Hypothalamus (tissue), 51 donors: ENCODE results near the gene PPM1J.
A peak's percentile ranks its signal among the peaks of the same experiment; 100 is the strongest.

ENCODE experiments used
- DNase-seq, 51 donors: peaks; one replicate each; lab custom pipeline; 2025; lab: John Stamatoyannopoulos, UW

The PPM1J gene

DNA sequence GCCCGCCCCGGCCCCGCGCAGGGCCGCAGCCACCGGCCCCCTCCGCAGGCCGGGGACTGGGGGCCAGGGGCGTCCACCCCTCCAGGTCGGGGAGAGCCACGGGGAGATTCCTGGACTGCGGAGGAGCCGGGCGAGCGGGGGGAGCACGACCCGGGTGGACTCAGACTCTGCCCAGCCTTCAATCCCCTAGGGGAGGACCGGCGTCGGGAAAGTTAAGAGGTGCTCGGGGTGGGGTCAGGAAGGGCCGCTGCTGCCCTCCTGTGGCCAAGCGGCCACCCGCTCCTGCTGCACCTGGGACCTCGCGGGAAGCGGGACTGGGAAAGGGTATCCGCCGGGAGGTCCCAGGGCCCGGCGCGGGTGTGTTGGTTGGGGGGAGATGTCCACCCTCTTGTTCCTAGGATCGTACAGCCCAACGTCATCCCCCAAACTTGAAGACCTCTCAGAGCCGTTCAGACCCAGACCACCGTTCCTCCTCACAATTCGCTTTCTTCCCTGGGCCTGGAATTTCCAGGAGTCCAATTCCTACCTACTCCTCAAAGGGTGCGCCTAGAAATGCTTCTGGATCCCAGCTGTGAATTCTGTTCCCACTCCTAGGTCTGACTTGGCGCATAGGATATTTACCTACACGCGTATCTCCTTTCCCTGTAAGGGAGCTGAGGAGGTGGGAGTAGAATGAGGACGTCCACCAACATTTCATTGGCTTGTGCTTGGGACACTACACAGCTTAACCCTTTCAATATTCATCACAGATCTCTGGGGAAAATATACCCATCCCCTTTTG lies 7.7 kb downstream of the PPM1J start:
- peak in 49 of 51 donors; percentile 15 to 84 (median 66) for DNase-seq

DNA sequence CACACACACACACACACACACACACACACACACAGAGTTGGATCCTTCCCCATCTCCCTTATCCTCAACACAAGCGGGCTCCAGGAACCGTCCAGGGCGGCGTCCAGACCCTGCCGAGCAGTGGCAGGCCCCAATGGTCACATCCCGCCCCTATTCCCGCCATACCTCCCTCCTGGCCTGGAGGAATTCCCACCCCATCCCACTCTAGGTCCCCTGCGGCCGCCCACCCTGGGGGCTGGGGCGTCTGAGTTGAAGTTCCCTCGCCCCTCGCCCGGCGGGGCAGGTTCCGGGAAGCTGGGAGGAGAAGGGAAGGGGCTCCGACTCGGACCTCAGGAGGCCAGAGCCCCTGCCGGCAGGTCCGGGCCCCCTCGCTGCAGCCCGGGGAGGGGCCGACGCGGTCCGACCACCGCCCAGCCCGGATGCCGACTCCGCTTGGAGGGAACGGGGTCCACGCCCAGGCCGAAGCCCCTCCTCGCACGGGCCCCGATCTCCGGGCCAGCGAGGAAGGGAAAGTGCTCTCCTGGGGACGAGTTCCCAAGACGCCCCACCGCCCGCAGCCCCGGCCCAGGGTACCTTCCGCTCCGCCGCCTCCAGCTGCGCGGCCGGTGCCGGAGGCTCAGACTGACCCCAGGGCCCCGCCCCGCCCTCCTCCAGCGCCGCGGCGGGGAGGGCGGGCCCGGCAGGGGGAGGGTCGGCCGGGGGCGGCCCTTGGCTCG lies 8.5 kb downstream of the PPM1J start, which contains the start of gene RHOC:
Gene RHOC, minus strand, starts transcription at position 623 of the 716 bp plus-strand sequence. CDS start 3,328 bp downstream, outside the sequence.
- DNase-seq: peak in 23 of 51 donors; percentile 17 to 85 (median 63)

DNA sequence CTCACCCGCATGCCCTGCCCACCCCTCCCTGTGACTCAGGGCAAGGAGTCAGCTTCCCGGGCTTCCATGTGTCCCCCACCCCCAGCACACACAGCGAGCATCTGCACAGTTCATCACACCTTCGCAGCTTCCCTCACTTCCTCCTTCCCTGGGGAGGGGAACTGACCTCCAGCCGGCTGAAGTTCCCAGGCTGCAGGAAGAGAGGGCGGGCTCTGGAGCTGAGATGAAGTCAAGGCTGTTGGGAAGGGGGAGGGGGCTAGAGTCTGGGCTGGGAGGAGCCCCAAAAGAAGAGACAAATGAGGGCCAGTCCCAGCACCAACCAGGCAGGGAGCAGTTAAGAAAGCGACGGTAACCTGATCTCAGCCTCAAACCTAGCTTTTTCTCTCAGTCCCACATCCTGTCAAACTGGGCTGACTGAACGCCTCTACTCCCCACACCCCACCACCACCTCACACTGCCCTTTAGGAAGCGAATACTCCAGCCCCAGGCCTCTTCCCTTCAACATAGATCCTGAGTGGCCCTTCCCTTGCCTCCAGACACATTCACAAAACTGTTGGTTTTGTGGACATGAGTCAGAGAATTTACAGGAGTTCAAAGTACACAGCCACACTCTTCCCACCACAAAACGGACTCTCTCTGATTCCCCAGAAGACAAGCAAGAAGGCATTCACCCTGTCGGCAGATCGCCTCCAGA lies 10.1 kb downstream of the PPM1J start:
- peak in 30 of 51 donors; percentile 32 to 87 (median 70) for DNase-seq

DNA sequence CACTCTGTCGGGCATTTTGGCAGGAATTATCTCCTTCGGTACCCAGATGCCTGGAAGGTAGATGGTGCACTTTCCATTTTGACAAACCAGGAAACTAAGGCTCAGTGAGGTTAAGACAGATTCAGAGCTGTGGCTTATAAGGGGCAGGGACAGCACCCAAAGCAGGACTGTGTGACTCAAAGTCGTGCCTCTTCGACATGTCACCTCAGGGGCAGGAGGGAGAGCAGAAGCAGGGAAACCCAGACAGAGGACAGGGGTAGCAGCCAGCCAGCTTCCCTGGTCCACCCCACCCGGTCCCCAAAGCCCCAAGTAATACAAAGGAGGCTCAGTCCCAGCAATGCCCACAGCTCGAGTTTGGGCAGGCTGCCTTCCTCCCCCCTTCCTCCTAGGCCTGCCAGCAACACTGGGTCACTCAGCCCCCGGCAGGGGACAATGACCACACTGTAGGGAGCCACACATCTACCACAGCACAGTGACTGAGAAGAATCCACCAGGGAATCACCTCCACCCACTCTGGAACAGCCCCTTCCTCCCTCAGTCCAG lies 10.7 kb downstream of the PPM1J start:
- peak in 46 of 51 donors; percentile 33 to 91 (median 78) for DNase-seq

DNA sequence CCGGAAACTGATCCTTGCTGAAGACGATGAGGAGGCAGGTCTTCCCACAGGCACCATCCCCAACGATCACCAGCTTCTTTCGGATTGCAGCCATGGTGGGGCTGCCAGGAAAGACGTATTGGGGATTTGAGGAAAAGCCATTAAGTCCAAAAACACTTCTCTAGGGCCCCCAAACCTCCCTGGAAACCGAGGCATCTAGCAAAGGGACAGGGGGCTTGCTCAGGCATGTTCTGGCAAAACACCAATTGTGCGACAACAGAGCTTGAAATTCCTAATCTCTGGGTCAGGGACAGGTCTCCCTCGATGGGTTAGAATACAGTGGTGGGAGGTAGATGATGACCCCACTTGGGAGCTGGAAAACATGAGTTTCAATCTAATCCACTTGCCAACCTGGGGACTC lies 11.4 kb downstream of the PPM1J start:
- DNase-seq: no peak

DNA sequence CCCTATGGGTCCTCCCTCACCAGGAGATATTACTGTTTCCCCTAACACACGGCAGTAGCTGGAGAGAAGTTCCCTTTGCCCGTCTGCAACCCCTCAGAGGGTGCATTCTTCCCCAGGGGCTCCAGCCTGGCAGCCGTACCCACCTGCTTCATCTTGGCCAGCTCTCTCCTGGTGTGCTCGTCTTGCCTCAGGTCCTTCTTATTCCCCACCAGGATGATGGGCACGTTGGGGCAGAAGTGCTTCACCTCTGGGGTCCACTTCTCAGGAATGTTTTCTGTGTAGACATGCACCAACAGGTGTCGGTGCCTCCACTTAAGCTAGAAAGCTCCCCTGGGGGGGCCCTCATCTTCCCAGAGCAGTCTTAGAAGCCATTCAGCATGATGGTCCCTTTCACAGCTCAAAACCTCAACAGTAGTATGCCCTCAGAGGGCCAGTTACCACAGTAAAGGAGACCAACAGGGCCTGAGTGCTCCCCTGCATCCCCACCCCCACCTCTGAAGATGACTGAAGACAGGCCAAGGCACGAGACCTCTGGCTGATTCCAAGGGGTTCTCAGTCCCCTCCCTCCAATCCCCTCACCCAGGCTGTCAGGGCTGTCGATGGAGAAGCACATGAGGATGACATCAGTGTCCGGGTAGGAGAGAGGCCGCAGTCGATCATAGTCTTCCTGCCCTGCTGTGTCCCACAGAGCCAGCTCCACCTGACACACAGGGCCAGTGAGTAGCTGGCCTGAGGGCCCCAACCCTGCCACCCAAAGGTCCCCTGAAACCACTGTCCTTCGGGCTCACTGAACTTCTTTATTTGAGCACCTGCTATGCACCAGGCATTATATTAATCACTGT lies 12.5 kb downstream of the PPM1J start:
- peak in 1 of 51 donors; percentile 30 for DNase-seq

DNA sequence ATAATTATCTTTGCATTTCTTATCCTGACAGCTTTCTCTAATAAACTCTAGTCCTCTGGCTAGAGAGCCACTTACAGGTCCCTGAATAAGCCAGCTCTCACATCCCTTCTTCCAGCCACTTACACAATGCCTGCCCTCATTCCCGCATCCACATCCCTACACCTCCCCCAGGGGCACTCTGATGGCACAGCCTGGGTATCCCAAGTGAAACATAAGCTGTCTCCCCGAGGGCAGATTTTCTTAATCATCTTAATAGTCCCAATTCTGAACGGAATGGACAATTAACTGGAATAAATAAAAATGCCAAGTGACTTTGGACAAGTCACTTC lies 13.1 kb downstream of the PPM1J start:
- no peak for DNase-seq

DNA sequence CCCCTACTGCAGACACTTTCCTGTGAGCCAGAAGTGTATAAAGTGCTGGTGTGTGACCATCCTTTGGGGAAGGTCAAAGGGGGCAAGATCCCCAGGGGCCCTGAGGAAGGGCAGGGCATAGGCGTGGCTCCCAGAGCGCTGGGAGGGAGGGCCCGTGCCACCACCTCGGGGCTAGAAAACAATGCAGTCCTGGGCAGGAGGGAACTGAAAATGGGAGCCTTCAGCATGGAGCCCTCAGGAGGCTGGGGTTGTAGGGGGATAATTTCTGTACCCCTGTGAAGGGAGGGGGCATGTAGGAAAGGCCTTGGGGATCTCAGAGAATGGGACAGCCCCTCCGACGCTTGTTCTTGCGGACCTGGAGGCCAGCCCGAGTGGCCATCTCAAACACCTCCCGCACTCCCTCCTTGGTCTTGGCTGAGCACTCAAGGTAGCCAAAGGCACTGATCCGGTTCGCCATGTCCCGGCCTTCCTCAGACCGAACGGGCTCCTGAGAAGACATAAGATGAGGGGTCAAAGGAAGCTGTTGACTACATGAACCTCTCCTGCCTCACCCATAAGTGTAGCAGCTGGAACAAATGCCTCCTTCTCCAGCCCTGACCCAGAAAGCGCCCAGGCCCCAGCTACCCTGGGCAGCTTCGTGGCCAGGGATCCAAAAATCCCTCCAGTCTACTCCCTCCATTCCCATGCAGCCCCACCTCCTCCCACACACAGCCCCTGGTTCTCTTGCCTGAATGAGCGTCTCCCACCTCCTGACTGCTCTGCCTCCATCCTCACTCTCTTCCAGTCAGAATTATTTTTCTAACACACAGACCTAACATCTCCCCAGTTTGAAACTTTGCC lies 13.7 kb downstream of the PPM1J start:
- no peak for DNase-seq

DNA sequence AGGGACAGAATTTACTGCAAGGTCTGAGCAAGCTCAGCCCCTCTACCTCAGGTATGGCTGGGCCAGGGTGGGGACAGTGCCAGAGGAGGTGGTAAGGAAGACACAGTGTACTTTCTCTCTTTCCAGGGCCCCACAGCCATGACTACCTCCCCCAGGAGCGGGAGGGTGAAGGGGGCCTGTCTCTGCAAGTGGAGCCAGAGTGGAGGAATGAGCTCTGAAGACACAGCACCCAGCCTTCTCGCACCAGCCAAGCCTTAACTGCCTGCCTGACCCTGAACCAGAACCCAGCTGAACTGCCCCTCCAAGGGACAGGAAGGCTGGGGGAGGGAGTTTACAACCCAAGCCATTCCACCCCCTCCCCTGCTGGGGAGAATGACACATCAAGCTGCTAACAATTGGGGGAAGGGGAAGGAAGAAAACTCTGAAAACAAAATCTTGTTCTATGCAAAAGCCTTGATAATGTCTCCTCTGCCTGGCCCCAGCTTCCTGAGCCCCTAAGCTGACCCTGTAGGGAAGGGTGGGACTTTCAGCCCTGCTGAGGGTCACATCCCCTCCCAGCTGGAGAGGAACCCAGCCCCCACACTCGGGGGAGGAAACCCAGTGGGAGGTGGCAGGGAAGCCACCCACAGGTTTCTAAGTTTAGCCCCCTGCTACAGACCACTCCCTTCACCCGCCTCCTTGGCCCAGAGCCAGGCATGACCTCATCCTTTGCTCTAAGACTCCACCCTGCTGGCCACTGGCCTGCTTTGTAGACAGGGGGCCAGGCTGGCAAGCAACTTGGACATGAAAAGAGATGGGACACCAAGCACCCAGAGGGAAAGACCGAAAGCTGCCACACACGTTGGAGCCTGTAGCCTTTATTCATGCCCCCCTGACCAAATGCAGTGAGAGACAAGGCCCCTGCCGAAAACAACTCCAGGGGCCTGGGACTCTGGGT lies 14.6 kb downstream of the PPM1J start:
- peak in 50 of 51 donors; percentile 32 to 96 (median 82) for DNase-seq

DNA sequence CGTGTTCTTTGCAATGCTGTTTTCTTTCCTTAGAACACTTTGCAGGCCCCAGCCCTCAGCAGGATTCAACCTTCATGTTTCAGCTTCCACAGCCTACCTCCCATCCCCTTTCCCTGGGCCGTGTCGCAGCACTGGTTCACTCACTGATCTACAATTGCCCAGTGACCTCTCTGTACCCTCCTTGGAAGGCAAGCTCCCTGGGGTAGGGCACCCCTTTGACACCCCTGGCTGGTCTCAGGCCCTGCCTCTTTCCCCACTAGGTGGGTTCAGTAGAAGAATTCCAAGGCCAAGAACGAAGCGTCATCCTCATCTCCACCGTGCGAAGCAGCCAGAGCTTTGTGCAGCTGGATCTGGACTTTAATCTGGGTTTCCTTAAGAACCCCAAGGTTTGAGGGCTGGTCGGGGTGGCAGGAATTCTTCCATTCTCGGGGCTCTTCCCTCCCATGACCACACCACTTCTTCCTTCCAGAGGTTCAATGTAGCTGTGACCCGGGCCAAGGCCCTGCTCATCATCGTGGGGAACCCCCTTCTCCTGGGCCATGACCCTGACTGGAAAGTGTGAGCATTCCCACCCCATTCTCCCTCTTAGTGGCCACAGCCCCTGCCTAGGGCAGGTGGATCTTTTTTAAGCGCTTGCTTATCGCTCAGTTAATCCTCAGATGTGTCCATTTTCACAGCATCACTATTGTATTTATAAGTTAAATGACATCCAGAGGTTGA lies 15.5 kb downstream of the PPM1J start:
- DNase-seq: no peak

DNA sequence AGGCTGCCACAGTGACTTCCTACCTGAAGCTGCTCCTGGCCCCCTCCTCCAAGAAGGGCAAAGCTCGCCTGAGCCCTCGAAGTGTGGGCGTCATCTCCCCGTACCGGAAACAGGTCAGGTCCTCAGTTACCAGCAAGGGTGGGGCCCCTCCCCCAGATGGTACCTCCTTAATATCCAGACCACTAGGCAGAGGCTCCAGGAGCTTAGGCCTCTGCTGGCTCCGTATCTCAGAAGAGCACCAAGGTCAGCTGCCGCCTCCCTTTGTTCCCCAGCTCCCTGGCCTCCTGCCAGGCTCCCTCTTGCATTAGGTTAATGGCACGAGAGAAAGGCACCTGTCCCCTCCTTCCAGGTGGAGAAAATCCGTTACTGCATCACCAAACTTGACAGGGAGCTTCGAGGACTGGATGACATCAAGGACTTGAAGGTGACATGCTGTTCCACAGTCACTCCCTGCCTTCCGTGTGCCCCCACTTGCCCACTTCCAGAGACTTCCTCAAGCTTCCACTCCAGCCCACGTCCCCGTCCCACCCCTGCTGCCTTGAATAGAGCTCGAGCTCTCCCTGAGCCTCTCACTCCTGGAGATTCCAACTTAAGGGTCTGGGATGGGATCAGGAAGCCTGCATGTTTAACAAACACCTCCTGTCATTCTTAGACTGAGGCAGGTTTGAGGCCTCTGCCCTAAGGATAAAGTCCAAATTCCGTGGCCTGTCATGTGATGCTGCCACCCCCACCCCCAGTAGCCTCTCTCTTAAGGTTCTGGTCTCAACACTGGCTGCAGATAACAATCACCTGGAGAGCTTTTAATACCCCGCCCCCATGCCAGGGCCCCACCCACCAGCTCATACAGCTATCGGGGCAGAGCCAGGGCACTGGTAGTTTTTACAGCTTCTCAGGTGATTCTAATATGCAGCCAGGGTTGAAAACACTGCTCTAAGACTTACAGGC lies 16.5 kb downstream of the PPM1J start:
- DNase-seq: no peak

DNA sequence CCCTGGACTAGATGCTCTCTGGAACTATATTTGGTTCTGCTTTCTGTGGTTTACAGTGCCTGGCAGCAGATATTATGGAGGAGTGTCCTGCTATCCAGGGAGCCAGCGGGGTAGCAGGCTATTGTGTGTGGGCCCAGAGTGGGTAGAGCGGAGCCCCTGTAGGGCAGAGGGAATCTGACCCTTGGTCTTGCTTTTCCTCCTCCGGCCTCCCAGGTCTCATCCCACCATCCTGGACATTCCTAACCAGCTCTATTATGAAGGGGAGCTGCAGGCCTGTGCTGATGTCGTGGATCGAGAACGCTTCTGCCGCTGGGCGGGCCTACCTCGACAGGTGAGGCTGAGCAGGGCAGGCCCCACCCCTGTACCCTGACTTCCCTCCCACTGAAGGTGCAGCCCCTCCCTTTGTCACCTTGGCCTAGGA lies 17.3 kb downstream of the PPM1J start:
- no peak for DNase-seq

DNA sequence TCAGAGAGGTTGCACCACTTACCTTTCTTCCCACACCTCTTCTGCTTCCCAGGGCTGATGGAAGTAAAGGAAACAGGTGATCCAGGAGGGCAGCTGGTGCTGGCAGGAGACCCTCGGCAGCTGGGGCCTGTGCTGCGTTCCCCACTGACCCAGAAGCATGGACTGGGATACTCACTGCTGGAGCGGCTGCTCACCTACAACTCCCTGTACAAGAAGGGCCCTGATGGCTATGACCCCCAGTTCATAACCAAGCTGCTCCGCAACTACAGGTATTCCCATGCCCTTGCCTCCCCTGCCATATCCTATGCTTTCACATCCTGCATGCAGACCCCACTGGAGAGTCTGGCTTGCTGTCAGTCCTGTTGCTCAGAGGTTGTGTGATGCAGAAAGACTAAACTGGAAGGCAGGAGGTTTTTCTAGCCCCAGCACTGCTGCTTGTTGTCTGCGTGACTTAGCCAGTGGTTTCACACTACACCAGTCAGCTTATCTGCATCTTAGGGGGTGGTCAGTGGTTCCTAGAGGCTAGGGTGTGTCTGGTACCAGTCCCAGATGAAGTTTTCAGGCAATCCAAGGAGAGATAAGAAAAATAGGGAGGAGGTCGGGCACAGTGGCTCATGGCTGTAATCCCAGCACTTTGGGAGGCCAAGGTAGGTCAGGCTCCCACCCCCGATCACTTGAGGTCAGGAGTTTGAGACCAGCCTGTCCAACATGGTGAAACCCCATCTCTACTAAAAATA lies 18.4 kb downstream of the PPM1J start:
- DNase-seq: no peak

DNA sequence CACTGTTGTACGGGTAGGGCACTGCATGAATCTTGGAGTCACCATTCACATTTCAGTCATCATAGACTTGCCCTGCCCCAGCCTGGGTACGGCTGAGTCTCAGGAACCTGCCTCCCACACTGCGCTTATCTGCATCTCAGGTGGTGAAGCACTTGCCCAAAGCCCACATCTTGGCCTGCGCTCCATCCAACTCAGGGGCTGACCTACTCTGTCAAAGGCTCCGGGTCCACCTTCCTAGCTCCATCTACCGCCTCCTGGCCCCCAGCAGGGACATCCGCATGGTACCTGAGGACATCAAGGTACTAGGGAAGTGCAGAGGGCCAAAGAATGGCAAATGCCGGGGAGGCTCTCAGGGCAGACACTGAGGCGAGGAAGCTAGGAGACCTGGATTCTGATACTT lies 19.9 kb downstream of the PPM1J start:
- DNase-seq: no peak

DNA sequence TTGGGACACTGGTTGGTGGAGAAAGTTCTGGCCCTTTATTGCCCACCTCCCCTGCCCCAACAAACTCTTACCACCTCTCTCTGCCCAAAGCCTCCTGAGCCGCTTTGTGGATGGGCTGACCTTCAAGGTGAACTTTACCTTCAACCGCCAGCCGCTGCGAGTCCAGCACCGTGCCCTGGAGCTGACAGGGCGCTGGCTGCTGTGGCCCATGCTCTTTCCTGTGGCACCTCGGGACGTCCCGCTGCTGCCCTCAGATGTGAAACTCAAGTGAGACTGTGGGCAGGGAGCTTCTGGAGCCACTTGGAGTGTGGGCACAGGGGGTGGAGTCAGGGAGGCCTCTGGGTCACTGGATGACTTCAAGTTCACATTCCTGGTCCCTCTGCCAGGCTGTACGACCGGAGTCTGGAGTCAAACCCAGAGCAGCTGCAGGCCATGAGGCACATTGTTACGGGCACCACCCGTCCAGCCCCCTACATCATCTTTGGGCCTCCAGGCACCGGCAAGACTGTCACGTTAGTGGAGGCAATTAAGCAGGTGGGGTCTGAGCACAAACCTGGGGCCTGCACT lies 20.7 kb downstream of the PPM1J start:
- no peak for DNase-seq
